C4-2B (cell line): ENCODE measurements around the gene ZNF853.

ENCODE experiments used
- ZFX ChIP-seq: fragments of 450-650 bp; IDR thresholded peaks from 2 replicates; pipeline ENCODE4 v1.6.1; 2017
- TF ChIP-seq, protein P1 (sequence below): fragments of 450-650 bp; conservative IDR thresholded peaks from 2 replicates; pipeline ENCODE4 v1.5.1; 2017; ENCODE audit warnings: mild to moderate bottlenecking

DNA sequence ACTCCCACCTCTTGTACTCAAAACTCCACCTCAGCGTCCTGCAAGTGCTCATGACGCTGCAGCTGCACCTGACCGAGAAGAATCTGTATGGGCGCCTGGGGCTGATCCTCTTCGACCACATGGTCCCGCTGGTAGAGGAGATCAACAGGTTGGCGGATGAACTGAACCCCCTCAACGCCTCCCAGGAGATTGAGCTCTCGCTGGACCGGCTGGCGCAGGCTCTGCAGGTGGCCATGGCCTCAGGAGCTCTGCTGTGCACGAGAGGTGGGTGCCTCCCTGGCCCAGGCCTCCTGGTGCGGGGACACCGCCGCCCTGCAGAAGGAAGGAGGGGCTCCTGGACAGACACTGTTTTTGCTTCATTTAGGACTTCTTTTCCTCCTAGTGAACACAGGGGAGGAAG lies 15.3 kb upstream of the ZNF853 start:
- TF ChIP-seq, protein P1, sequence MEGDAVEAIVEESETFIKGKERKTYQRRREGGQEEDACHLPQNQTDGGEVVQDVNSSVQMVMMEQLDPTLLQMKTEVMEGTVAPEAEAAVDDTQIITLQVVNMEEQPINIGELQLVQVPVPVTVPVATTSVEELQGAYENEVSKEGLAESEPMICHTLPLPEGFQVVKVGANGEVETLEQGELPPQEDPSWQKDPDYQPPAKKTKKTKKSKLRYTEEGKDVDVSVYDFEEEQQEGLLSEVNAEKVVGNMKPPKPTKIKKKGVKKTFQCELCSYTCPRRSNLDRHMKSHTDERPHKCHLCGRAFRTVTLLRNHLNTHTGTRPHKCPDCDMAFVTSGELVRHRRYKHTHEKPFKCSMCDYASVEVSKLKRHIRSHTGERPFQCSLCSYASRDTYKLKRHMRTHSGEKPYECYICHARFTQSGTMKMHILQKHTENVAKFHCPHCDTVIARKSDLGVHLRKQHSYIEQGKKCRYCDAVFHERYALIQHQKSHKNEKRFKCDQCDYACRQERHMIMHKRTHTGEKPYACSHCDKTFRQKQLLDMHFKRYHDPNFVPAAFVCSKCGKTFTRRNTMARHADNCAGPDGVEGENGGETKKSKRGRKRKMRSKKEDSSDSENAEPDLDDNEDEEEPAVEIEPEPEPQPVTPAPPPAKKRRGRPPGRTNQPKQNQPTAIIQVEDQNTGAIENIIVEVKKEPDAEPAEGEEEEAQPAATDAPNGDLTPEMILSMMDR: no peak
- no peak for TF ChIP-seq ZFX
